Anterior cingulate cortex (tissue), 58 donors: ENCODE measurements around the gene HYPK.

Source experiments
- DNase-seq, 58 donors: peaks; one replicate each; lab custom pipeline; 2025; lab: John Stamatoyannopoulos, UW

Gene HYPK

DNA sequence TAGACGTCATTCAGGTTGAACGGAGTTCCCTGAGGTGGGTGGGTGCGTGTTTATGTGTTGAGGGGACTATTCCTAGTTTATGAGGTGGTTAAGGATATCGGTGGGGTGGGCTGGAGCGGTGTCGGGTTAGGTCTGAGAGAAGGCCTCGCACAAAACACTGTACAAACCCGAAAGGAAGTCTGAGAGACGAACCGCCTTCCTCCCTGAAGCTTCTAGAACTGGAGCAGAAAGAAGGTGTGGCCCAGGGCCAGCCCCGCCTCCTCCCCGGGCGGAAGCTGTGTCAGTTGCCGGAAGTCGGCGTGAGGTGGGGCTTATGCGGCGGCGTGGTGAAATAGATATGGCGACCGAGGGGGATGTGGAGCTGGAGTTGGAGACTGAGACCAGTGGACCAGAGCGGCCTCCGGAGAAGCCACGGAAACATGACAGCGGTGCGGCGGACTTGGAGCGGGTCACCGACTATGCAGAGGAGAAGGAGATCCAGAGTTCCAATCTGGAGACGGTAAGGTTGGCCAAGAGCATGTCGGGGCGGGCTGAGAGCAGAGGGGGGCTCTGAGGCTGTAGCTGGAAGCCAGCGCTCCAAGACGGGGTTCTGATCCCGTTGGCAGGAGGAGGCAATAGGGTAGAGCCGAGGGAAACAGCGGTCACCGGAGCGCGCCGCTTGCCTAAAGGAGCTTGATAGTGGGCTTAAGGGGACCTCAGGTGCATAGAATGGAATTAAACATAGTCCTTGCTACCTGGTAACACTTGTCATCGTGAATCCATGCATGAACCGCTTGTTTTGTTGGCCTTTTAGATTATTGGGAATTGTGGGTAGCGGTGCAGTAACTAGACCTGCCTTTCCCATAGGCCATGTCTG lies at the start of gene HYPK:
Gene HYPK (plus strand): TSS at position 314 of the 856 bp plus-strand sequence. CDS start 24 bp downstream, at position 338.
- DNase-seq = peak; percentile 50 to 95 (median 90)

DNA sequence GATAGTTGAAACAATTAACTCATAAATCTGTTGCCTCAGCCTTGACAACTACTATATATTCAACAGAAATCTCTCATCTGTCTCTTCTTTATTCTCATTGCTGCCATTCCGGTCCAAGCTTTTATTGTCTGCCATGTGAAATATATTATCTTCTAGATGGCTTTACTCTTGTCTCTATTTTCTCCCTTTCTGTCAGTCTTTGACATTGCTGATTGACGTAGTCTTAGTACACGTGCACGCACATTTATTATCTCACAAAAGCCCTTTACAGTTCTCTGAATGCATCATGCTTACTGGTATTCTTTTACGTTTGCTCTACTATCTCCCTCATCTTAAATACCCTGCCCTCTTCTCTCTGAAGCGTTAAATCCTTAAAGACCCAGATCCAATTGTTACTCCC lies 48.5 kb upstream of the HYPK start:
- DNase-seq = no peak

GRCh38 chr15:43762824-43763223 lies 37.6 kb upstream of the HYPK start:
- DNase-seq = no peak

DNA sequence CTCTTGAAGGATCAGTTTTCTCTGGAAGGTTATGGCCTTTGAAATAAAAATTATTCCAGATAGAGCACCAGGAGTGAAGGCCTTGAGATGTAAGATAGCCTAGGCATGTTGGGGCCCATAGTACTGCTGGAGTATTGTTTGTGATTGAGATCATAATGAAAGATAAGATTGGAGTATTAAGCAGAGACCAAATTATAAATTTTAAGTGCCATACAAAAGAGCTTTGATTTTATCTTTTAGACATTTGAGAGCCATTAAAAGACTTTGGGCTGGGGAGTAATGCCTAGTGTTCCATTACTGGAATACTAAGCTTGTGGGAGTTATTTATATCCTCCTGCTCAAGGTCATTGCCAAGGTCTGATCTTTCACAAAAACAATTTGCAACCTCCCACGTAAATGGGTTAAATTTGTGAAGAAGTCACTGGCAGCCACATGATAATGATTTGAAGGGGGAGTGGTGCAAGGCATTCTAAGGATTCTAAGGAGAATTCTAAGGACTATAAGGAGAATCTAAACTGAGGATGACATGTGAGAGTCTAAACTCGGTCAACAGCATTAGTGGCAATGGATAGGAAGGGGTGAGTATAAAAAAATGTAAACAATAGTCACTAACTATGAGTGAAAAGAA lies 36.5 kb upstream of the HYPK start:
- DNase-seq = no peak

DNA sequence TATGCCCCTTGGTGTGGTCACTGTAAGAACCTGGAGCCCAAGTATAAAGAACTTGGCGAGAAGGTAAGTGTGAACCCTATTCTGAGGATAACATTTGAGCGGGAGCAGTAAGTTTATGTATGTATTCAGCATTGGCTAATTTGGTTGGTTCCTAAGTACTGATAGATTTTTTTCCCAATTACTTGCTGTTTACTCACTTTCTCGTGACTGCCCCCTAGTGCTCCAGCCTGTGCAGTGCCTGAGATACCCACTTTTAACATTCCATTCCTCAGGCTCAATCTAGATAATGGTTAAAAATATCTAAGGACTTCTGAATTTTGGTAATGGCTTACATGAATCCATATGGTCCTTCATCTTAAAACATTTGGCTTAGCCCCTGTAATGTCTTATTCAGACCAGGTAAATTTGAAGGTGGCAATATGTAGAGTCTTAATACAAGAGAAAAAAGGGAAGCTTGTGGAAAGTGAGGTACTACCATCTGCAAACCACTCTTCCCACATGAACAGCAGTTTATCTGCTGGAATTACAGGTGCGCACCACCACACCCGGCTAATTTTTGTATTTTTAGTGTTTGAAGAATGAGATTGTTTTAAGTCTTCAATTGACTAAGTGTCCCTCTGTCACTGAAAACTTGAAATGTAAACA lies 30.7 kb upstream of the HYPK start:
- peak in 18 of 58 donors; percentile 3 to 73 (median 14) for DNase-seq

GRCh38 chr15:43771816-43772215 lies 28.6 kb upstream of the HYPK start:
- no peak for DNase-seq

- no peak for DNase-seq
Measured at GRCh38 chr15:43772624-43773023, 27.8 kb upstream of the HYPK start.

DNA sequence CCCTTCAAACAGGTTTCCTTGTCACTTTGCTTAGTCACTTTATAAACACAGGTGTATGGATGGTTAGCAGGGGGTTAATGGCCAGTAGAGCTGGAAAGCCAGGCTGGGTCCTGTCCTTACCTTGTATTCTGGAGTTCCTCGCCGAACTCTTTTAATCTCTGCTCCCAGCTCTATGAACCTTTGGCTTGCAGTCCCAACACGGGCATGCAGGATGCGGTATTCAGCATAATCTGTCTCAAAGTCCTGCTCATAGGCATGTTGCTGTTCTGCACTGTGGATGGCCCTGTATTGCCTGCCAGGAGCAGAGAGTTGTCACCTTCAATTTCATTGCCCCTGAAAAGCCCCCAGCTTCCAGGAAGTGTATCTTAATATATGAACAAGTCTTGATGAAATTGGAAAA lies 26.3 kb upstream of the HYPK start:
- DNase-seq = no peak

DNA sequence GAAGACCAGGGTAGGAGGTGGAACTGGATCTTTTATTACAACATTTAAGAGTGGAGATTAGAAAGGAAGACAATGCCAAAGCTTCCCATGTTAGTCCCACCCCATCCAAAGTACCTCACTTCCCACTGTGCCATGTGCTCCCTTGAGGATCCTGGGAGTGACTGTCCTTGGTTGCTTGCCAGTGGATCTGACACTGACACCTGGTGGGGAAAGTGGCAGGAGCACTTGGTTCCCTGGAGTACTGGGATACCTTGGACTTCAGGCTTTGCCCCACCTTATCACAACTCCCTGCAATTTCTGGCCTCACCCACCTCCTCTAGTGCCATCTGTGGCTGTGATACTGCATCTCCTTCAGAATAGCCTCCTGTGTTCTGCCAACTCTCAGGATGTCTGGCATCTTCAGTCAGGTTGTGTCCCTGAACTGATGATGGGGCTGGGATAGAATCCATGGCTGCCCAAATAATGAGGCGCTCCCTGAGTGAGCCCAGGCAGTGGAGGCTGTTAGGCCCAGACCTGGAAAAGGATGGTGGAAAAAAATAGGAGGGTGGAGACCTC lies 24.9 kb upstream of the HYPK start:
- peak in 10 of 58 donors; percentile 10 to 50 (median 24) for DNase-seq

- no peak for DNase-seq
Measured at GRCh38 chr15:43776101-43776717, 24.2 kb upstream of the HYPK start.

DNA sequence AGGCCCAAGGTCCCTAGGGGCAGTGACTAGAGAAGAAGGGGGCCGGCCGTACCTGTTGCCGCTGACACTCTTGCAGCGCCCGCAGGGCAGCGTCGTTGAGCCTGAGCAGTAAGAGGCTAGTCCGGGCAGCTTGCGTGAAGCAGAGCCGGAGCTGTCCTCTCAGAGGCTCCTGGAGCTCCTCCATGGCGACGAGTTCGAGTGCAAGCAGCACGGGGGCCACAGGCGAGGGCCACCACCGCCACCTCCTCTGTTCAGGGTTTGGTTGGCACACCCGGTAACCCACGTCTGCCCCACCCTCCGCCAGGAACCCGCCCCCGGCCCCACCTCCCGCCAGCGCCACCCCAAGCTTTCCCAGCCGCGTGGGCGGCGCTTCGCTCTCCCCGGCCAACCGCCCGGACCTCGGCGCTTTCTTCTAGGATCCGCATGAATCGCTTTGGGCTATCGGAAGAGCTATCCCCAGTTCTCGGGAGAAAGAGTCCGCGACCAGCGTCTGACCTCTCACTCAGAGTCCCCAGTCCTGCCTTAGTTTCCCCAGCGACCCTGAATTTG lies 23.6 kb upstream of the HYPK start, which contains the start of gene ELL3:
Gene ELL3 (minus strand): TSS at position 249 of the 549 bp plus-strand sequence. CDS start 65 bp downstream, at position 184.
- DNase-seq = peak in 41 of 58 donors; percentile 22 to 78 (median 52)

GRCh38 chr15:43777267-43777914 lies 23.0 kb upstream of the HYPK start:
- peak in 46 of 58 donors; percentile 14 to 78 (median 49) for DNase-seq

DNA sequence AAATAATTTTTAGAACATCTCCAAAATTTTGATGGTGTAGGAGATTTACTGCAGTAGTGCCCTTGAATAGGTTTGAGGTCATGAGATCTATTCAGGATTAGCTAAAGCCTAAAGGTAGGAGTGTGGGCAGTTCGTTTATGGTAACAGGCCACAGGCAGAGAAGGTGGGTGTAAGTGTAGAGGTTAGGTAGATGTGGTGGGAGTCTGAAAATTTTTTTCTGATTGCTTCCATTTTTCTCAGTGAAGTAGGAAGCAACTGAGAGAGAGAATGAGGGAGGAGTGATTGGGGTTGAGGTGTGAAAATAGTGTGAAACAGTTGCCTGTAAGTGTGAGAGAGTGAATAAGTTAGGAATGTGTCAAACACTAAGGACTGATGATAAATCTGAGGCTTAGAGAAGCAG lies 21.4 kb upstream of the HYPK start:
- DNase-seq = no peak

- DNase-seq = no peak
Measured at GRCh38 chr15:43789409-43789808, 11.0 kb upstream of the HYPK start.

GRCh38 chr15:43791993-43792760 lies 8.2 kb upstream of the HYPK start, which contains the start of gene SERF2:
Gene SERF2 (plus strand): TSS chr15:43792320. CDS start chr15:43792377, 57 bp downstream.
- DNase-seq = peak; percentile 81 to 100 (median 100)

DNA sequence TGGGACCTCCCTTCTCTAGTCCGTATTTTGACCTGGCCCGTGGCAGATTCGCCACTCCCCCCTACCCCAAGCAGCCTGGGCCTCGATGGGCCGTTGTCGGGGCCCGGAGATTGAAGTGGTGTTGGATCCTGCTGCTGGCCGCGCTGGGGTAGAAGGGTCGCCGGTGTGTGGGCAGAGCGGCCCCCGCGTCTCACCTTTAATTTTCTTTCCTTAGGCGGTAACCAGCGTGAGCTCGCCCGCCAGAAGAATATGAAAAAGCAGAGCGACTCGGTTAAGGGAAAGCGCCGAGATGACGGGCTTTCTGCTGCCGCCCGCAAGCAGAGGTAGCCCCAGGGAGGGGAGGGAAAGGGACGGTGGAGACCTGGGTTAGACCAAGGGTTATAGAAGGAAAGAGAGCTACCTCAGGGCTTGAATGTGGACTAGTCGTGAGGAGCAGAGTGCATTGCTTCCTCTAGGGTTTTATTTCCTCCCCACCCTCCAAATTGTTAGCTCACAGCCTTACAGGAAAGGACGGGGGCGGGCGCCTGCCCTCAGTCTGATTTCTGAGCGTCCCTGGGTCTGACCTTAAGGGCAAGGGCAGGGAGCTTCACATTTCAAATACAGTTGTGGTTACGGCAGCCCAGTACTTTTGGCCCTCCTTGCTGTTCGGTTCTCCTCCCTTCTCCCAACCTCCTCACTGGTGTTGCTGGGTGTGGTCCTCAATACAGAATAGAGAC lies 7.5 kb upstream of the HYPK start:
- DNase-seq = peak in 4 of 58 donors; percentile 16 to 50 (median 40)

GRCh38 chr15:43793647-43794046 lies 6.8 kb upstream of the HYPK start:
- DNase-seq = no peak
